ENCODE results near the gene DOCK4.

Gene DOCK4

DNA sequence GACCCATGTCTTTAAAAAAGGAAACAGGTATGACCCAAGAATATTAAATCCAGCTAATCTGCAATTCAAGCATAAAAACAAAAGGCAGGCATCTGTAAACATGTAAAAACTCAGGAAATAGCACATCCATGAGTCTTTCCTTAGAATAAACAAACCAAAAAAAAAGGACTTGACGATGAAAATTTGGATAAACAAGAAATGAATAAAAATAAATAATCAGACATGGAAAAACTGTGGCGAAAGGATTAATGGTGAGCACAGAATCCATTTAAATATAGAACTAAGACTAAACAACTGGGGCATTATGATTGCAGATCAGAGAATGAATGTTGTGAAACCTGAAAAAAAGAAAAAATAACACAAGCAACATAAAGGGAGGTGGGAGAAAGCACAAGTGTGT, 170.1 kb downstream of the DOCK4 start:
- DNase-seq: no peak

DNA sequence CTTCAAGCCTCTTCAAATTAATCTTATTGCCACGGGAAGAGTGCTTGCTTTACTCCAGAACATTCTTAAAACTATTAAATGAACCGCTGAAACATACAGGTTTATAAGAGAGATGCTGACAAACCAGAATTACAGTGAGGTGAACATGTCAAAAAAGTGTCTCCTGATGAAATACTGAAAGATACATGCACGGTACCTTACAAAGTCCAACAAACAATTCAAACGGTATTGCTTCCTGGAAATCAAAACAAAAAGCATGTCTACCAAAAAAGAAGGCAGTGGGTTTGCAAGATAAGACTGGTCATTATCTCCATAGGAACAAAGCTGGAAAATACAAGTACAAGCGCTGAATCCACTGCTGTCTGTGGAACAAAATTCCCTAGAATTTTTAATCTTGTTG, 174.5 kb downstream of the DOCK4 start:
- no peak for DNase-seq

DNA sequence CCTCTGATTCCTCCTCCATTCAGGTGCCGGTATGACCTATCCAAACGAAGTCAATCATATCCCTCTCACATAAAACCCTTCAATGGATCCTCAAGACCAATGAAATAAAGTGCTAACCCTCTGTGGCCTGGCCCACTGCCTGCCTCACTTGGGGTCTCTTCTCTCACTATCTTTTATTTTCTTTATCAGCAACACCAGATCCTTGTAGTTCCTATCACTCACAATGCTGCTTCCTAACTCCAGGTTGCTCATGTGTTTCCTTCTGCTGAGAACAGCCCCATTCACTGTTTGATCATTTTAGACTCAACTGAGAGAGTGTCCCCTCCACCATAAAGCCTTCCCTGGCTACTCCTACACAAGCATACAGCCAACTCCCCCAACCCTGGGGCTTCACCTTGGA, 180.6 kb downstream of the DOCK4 start:
- DNase-seq: no peak

DNA sequence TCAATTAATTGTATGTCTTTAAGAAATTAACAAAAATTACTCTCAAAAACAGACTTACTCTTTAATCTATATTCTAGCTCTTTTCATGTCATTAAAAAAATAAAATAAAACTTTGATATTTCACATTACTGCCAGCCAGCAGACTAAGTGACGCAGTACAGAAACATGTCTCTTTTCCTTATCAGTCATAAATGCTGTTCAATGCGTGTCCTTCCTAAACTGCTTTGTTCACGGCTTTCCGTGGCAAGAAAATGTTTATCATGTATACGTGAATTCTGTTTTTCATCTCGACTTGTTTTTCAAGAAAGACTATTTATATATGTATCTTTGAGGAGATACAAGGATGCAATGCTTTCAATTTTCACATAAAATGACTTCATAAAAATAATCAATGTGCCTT, 182.4 kb downstream of the DOCK4 start:
- DNase-seq: no peak

DNA sequence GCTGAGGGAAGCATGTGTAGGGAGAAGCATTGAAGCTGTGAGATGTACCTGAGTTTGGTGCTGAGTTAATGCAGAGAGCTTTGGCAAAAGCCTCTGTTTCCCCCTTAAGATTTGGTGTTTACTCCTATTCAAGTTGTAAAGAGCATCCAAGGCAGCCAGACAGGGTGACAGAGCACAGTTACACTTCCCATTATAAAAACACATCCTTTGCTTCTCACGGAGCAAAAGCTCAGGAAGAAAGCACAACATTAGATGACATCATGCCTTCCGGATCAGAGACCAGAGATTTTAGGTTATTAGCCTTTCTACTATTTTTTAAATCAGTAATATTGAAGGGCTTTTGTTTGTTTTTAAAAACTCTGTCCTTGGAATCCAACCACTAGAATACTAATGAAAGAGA, 182.9 kb downstream of the DOCK4 start:
- no peak for DNase-seq

DNA sequence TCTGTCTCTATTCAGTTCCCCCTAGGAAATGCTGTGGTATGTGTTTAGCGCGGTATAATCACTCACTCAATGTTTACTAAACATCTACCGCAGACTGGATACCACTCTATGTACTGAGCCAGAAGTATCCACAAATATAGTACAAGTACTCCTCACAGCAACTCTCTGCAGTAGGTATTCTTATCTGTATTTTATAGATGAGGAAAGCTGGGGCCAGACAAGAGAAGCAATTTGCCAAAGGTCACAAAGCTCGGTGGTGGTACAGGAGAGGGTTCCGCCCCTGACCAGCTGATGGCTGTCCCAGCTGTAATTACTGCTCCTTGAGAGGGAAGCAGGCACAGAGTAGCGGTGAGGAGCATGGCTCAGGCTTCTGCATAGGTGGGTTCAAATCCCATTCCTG, 184.1 kb downstream of the DOCK4 start:
- DNase-seq: no peak

DNA sequence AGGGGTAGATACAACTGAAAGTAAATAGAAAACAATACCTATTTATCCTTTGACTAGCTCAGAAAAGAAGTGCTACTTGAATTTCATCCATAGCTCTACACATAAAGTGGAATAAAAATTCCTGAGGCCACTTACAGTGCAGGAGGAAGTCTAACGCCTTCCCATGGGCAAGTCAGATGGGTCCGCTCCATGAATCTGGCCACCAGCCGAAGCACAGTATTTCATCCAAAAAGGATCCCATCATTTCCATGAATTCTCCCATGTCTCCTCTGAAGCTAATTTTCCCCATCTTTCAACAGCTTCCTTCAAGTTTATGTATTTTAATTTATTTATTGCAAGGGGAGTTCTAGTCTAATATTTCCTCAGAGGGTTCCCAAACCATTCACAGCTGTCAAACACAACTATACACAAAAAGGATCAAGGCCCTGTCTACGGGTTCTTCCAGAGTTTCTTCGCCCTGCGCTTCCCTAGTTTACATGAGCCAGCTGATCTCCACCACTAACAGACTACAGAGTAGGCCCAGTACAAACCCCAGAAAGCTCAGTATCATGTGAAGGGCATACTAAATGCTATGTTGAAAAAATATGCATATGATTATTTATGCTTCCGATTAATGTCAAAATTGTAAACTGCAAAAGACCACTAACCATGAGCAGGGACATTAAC, 184.7 kb downstream of the DOCK4 start:
- no peak for DNase-seq

DNA sequence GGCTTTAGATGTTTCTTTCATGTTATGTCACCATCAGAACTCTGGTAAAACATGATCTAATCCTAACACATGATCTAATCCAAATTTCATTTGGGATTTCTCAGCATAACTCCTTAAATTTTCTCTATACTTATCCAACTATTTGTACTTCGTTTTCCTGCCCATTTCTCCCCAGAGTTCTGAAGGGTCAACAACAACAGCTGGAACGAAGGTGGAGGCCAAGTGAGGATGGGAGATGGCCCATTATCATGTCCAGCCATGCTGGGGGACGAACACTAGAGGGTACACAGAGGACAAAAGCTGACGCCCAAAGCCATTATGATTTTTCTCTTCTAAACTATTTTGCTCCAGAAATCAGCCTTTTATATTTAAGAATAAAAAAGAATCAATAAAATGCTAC, 185.4 kb downstream of the DOCK4 start:
- DNase-seq: no peak

DNA sequence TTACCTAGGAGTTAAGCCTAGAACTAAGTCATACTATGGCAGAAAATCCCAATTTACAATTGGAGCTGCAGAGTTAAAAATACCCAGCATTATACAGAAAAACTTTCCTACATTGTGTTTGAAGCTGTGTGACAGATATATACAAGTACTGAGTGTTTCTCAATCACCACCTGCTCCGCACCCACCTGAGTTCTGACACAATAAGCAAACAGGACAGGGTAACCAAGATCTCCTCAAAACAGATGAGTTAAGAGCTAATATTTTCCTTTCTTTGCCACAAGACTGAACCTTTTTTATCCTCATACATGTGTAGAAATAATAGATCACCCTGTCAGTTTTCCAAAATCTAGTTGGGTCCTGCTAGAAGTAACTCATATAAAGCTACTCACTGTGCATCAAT, 186.3 kb downstream of the DOCK4 start:
- no peak for DNase-seq

DNA sequence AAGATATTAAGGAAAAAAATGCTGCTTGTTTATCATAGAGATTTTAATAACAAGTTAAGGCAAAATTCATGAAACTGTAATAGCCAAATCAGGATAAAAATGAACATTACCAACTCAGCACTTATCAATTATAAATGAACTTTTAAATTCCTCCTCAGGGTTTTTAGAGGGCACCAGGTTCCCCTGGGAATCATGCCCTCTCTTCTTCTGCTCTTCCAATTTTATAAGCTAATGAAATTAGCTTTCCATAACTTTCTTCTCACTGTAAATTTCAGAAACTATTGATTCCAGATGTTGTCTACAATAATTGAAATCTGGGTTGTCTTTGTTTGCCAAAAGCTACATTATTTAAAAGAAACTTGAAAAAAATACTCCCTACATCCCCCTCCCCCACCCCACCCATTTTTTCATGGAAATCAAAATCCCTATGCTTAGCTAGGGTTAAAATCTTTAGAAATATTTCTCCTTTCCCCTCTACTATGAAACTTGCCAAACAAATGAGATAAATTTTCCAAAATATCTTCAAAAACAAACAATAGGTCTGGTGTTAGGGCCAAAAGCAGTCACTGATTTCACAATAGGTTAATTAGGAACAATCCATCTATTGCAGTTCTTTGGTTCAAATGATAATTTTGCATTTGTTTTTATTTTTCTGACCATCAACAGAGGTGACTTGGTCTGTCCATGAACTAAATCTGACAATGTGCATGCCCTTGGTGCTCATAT, 187.7 kb downstream of the DOCK4 start:
- no peak for DNase-seq

DNA sequence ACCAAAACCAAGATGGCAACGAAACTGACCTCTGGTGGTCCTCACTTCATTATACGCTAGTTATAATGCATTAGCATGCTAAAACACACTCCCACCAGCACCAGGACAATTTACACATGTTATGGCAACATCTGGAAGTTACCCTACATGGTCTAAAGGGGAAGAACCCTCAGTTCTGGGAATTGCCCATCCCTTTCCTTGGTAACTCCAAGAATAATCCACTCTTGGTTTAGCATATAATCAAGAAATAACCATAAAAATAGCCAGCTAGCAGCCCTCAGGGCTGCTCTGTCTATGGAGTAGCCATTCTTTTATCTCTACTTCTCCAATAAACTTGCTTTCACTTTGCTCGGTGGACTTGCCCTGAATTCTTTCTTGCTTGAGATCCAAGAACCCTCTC, 191.1 kb downstream of the DOCK4 start:
- DNase-seq: no peak

DNA sequence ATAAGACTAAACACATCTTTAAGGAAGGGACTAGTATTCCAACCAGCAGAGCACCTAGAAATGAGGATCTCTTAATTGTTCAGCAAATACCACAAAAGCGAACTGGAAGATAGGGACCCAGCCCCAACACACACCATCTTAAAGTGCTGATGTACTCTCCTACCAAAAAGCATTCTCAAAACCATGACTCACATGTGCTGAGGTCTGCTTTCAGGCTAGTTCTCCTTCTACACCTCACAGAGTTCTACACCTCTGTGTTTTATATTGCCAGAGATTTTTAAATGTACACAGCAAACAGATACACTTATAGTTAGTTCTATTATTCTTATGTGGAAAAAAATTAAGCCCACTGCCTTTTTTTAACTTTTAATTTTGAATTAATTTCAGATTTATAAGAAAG, 191.9 kb downstream of the DOCK4 start:
- no peak for DNase-seq

DNA sequence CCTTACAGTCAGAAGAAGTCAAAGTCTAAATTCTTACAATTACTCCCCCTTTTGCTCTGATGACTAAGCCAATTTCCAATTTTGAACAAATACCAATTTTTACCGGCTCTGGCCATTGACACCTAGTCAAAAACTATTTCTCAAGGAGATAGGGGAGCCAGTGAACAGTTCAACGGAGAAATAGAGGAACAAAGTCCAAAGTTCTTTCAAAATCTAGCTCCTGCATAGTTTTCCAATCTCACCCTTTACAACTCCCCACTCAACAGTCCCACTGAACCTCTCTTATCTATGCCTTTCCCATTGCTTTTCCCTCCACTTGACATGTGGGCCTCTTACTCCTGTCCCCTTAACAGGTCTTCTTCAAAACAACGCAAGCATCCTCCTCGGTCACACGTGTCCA, 192.9 kb downstream of the DOCK4 start:
- DNase-seq: no peak

DNA sequence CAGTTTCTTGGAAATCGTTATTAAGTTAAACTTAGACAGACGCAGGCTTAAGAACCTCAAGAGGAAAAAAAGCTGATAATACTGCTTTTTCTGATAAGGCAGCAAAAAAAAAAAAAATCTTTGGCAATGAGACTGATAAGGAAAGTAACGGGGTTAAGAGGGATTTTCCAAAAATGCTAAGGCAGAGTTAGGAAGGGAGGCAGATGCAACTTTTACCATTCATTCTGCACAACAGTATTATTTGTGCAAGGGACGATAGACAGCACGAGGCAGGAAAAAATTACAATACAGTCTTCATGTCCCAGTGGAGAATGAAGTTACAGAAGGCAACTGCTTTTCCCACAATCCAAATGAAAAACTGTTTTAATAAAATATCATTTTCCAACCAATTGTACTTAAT, 194.0 kb downstream of the DOCK4 start:
- DNase-seq: no peak

DNA sequence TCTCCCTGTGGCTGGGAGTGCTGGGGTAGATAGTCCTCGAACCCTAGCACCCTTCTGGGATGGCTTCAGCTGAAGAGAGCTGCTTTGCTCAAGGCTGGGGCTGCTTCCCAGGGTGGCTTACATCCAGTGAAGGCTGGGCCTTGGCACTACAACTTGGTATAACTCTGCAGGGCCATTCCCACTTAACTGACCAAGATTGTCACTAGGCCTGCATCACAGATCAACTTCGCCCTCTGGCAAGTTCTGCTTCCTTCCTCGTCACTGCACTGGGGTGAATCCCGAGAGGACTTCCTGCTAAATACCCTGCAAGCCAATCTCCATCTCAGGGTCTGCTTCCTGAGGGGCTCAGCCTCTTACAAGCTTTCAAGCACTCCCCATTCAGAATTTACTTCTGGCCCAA, 195.2 kb downstream of the DOCK4 start:
- no peak for DNase-seq

DNA sequence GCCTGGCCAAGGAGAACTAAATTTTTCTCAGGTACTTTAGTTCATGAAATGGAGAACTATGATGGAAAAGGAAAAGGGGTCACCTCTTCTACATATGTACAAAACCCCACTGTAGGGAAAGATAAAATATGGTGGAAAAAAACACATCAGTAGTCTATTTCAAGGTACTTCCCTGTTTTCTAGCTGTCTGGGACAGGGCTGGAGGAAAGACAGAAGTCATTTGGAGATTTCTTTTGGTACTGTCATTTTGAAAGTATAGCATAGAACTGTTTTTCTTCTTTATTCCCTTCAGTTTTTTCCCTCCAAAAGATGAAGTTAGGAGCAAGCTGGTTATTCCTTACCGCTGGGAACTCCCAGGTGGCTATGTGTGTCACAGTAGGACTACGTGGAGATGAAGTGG, 196.1 kb downstream of the DOCK4 start:
- DNase-seq: no peak

DNA sequence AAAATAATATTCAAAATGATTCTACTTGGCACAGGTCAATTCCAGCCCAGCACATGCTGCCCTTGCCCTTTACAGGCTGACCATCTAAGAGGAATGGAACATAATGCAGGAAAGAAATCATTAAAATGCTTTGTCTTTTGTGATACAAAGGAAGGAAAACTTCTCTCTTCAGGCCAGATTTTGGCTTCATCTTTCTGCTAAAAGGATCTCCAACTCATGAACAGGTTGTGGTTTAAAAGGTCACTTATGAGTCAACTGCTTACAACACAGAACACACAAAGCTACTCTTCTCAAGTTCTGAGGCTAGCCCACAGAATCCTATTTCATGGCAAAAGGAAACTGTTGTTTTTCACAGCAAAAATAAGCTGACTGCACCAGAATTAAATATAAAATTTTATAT, 197.1 kb downstream of the DOCK4 start:
- no peak for DNase-seq

DNA sequence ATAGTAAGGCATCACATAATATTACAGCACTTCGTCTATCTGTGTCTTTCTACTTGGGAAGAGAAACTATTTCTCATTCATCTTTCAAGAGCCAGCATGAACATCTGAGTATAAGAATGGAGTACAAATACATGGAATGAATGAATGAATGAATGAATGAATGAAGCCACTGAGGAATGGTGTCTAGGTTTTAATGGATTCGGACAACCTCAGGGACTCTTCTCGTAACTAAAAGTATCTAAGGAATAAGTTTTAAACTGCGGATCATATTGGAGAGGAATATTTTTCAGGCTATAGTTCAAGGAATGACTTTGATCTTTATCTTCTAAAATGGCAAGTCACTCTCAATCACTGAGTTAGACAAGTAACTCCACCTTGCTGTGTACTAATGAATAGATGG, 199.0 kb downstream of the DOCK4 start:
- DNase-seq: no peak

DNA sequence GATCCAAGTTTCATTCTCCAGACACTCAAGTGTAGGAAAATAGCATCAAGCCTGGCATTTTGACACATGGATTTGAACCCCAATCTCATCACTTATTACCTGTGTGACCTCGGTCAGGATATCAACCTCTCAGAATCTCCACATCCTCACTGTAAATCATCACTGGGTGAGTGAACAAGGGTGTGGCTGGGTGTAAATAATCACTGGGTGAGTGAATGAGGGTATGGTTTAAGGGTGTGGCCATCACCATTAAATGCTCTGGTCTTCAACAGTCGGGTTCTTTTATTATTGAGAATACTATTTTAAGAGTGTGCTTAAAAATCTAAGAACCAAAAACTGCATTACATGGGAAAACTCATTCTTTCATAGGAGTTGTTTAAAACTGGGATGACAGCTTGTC, 200.1 kb downstream of the DOCK4 start:
- no peak for DNase-seq

DNA sequence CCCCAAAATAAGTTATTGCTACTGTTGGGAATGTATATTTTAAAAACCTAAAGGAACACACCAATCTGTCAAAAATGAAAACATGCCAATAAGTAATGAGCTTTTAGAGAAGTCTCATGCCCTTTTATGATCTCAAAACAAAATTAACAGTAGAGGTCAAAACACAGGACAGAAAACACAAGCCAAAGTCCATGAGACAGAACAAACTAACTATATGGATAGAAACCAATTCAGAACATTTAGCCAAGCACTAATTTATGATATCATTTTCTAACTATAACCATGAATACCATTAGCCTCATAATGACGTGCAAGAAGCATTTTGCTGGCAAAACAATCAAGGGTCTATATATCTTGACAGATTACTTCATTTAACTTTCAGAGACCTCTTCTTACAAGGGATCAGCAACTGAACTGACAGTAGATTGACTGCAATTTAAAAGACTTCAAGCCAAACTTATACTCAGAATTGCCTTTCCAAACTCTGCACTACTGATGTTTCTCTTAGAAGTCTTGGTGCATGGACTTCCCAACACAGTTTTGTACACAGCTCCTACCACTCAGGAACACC, 200.9 kb downstream of the DOCK4 start:
- no peak for DNase-seq

DNA sequence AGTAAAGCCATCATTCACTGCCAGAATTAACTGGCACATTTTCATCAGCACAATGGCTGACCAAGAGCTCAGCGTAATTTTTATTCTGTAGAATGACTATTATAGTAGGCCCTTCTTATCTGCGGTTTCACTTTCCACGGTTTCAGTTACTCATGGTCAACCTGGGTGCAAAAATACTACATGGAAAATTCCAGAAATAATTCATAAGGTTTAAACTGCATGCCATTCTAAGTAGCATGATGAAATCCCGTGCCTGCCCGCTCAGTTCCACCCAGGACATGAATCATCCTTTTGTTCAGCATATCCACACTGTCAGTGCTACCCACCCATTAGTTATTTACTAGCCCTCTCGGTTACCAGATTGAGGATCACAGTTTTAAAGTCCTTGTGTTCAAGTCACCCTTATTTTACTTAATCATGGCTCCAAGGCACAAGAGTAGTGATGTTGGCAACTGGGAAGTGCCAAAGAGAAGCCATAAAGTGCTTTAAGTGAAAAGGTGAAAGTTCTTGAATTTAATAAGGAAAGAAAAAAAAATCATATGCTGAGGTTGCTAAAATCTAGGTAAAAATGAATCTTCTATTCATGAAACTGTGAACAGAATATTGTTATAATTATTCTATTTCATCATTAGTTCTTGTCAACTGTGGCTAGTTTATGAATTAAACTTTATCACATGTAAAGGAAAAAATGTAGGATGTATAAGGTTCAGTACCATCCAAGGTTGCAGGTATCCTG, 204.9 kb downstream of the DOCK4 start:
- DNase-seq: no peak

DNA sequence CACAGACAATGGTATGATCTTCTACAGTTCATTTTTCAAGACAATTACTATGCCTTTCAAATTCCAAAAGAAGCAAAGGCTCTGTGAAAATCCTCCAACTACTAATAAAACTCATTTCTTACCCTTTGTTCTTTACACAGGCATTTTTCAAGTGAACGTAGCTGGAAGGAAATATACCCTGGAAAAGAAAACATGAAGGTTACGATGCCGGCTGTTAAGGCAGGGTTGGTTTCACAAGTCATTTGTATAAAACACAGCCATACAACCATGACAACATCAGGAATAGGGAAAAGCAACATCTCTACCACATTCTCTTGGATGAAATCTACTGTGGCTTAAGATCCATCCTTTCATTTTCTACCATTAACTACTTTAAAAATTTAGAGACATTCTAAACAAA, 207.9 kb downstream of the DOCK4 start:
- no peak for DNase-seq

DNA sequence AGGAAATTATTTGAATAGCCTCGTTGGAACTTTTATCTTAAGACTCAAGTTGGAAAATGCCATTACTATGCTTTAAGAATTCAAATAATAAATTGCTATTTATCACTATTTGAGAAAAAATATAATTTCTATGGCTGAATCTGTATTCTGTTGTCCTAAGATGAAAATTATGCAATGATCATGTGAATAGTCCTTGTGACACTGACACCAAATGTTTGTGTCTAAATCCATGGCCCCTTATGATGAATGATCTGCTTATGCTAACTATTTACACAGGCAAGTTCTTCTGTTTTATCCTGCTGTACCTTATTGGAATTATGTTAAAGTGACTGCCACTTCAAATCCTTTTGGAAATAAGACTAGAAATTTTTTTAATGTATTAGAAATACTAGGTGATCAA, 208.7 kb downstream of the DOCK4 start:
- DNase-seq: no peak

DNA sequence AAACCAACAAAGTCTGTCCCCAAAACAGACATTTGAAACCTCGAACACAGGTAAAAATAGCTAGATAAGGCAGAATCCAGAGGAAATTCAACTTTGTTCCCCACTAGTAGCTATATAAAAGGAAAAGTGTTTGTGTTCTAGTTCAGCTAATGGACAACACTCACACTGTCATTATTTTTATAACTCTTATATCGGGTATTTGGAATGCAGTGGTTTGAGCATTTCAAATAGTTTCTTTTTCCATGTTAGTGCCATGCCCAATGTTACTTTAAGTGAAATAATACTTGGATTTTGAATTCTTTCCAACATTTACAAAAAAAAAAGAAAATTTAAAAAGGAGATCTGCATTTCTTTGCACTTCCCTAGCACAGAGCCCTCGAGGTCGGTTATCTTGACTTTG, 213.6 kb downstream of the DOCK4 start:
- DNase-seq: no peak
